ENCODE data around the gene L3MBTL1. TPM values are rescaled to one million over a fixed set of nuclear protein-coding genes. Genes with fewer than 3 reads are reported as not detected.

L3MBTL1 gene
- total RNA-seq, 1 donor, result 7.8 TPM

DNA sequence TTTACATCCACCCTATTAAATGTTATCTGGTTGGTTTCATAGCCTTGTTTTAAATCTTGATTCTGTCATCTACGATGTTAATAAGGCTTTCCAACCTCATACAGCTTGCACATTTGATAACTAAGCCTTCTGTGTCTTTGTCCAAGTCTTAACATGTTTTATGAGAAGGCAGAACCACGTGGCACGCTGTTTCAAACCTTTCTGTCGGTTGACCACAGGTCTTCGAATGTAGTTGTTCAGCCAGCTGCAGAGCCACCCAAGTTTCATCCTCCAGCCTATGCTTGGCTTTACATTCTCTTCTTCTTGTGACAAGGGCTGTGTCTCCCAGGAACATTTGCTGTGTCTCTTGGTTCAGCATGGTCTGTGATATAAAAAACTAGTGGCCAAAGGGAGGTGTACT lies 35.6 kb downstream of the L3MBTL1 start:
- TF ChIP-seq, protein P1, sequence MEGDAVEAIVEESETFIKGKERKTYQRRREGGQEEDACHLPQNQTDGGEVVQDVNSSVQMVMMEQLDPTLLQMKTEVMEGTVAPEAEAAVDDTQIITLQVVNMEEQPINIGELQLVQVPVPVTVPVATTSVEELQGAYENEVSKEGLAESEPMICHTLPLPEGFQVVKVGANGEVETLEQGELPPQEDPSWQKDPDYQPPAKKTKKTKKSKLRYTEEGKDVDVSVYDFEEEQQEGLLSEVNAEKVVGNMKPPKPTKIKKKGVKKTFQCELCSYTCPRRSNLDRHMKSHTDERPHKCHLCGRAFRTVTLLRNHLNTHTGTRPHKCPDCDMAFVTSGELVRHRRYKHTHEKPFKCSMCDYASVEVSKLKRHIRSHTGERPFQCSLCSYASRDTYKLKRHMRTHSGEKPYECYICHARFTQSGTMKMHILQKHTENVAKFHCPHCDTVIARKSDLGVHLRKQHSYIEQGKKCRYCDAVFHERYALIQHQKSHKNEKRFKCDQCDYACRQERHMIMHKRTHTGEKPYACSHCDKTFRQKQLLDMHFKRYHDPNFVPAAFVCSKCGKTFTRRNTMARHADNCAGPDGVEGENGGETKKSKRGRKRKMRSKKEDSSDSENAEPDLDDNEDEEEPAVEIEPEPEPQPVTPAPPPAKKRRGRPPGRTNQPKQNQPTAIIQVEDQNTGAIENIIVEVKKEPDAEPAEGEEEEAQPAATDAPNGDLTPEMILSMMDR (IDR thresholded peaks at IDR 0.05; ENCODE audit: insufficient read depth, low read depth, low read length), result no peak
- no peak overlapping the region for H3K4me3 ChIP-seq (ENCODE audit: low read depth, low read length)
- no peak for DNase-seq (ENCODE audit: low read depth)

DNA sequence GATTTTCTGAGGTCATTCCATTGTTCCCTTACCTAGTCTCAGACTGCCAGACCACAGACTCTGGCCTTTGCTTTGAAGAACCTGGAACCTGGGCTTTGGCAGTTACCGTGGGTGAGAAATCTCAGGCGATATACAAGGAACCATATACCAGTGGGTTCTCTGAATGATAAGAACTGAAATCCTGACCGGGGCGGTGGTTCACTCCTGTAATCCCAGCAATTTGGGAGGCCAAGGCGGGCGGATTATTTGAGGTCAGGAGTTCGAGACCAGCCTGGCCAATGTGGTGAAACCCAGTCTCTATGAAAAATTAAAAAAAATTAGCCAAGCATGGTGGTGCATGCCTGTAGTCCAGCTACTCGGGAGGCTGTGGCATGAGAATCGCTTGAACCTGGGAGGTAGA lies 37.0 kb downstream of the L3MBTL1 start:
- TF ChIP-seq, protein P1 (IDR thresholded peaks at IDR 0.05; ENCODE audit: insufficient read depth, low read depth, low read length), result no peak
- no peak overlapping the region for H3K4me3 ChIP-seq (ENCODE audit: low read depth, low read length)
- no peak for DNase-seq (ENCODE audit: low read depth)

DNA sequence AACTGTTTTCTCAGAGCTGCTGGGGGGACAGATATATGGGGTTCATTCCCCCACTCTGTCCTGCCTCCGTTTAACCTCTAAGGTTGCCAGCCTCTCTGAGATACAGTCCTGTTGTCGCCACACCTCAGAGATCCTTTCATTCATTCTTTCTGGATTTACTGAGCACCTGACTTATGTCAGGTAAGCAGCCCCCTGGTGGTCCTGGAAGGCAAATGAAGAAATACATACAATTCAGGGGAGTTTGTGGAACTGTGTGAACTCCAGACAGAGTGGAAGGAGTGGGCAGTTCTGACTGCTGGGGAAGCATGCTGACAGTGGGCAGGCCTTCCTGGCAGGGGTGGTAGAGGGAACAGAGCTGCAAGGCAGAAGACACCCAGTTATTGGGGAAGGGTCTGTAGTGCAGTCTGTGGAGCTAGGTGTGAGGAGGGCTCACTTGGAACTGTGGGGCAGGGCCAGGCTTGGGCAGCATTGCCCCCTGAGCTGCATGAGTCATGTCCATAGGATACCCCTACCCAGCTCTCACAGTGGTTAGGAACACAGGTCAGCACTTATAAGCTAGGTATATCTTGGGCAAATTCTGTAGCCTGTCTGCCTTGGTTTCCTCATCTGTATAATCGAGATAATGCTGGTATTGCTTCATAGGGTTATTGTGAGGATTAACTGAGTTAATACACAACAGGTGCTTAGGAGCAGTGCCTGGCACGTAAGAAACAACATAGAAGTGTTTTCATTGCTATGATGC lies 38.5 kb downstream of the L3MBTL1 start:
- DNase-seq (ENCODE audit: low read depth), result no peak
- H3K4me3 ChIP-seq (ENCODE audit: low read depth, low read length), result no peak overlapping the region
- TF ChIP-seq, protein P1 (IDR thresholded peaks at IDR 0.05; ENCODE audit: insufficient read depth, low read depth, low read length), result no peak

DNA sequence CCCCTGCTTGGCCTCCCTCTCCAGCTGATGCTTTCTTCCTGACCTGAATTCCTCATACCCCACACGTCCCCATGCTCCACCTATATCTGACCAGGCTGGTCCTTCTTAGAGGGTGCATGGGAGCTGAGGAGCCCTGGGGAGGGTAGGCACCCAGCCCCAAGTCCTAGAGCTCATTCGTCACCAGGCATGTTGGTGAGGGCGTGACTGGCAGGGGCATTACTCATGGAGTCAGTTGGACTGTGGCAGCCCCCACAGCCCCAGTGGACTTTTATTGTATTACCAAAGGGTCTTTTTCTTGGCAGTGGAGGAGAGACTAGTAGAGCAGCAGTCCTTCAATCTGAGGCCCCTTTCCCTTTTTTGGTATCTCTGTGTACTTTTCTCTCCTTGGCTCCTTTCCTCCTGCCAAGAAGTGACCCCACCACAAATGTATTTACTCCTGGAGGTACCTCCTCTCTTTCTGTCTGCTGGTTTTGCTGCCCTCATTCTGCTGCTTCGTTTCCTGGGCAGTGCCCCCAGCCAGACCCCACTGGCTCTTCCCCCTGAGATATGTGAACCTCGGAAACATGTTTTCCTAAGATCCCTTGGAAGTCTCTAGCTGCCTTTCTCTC lies 40.9 kb downstream of the L3MBTL1 start:
- no peak overlapping the region for H3K4me3 ChIP-seq (ENCODE audit: low read depth, low read length)
- DNase-seq (ENCODE audit: low read depth), result no peak
- TF ChIP-seq, protein P1 (IDR thresholded peaks at IDR 0.05; ENCODE audit: insufficient read depth, low read depth, low read length), result no peak

- H3K4me3 ChIP-seq (ENCODE audit: low read depth, low read length), result no peak overlapping the region
- TF ChIP-seq, protein P1 (IDR thresholded peaks at IDR 0.05; ENCODE audit: insufficient read depth, low read depth, low read length), result no peak
- no peak for DNase-seq (ENCODE audit: low read depth)
These were observed 42.0 kb downstream of the L3MBTL1 start for GRCh38 chr20:43549416-43550065.

DNA sequence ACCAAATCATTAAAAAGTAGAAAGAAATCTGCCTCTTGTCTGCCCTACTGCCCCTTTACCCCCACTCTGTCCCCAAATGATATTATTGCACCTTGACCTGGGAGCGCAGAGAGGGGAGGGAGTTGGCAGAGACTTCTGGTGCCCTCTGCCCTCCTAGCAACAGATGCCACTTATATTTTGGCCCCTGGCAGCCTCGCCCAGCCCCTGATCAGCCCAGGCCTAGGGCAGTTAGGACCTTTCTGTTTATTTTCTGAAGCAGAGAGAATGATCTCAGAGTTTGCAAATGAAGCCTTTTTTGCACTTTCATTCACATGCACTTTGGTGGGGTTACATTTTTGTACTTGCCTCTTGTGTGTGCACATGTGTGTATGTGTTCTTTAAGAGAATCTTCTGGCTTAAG lies 43.0 kb downstream of the L3MBTL1 start:
- no peak for DNase-seq (ENCODE audit: low read depth)
- H3K4me3 ChIP-seq (ENCODE audit: low read depth, low read length), result no peak overlapping the region
- TF ChIP-seq, protein P1 (IDR thresholded peaks at IDR 0.05; ENCODE audit: insufficient read depth, low read depth, low read length), result no peak
